GM18858 (cell line): ENCODE measurements around the gene SUPT16H.
A peak's percentile ranks its signal among the peaks of the same experiment; 100 is the strongest.
"Not testable (repeated sequence)": the region's sequence is repeated elsewhere in the genome, so short reads cannot be mapped to it uniquely, and the experiment has no call there.

Source experiments
- ATAC-seq: cut with Tn5 transposase; IDR thresholded peaks from one replicate; pipeline ENCODE4 v1.9.1; 2021; ENCODE audit not compliant: unreplicated experiment

SUPT16H gene

DNA sequence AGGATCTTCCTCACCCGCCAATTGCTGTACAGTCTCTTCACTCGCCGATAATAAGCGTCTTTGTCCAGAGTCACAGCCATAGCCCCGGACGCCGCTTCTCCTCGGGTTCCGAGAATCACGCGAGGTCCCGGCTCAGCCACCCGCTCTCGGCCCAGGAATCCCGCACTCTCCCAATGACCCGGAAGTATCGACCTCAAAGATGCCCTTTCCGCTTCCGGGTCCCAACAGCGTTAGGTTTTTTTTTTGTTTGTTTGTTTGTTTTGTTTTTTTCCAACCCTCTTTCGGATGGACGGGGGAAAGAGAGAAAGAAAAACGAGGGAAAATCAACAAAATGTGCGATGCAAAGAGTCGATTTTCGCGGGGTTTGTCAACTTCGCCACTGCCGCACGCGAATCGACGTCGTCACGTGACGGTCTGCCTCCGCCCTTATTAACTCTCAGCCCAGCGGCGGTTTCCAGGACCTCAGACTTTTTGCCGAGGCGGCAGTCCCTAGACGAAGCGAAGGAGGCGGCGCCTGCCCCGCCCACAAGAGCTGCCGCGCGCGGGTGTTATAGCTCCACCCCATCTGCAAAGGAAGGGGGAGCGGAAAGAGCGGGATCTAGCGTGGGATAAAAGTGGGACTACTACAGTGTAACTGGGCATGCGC lies at the start of gene SUPT16H:
Gene SUPT16H, minus strand, starts transcription at position 172 of the 646 bp plus-strand sequence. Its CDS starts 92 bp downstream, at position 80.
- peak; percentile 80 for ATAC-seq

DNA sequence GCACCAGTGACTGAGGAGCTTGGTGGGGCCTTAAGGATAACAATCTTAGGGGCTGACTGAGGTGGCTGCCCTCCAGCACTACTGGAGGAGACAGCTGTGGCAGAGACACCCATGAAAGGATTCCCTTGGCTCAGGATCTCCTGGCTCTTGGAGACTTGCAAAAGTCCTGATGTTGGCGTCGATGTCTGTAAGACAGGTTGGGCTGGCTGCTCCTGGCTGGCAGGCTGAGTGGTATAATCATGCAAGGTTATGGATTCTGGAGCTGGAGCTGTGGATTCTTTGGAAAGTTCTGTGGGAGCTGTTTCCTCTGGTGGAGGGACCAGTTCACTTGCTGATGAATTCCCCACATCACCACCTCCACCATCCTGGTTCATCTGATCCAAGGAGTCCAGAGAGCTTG lies 47.3 kb upstream of the SUPT16H start:
- no peak for ATAC-seq

- no peak for ATAC-seq
Measured at GRCh38 chr14:21428930-21429329, 45.1 kb upstream of the SUPT16H start.

- ATAC-seq = no peak
Measured at GRCh38 chr14:21426692-21427091, 42.9 kb upstream of the SUPT16H start.

DNA sequence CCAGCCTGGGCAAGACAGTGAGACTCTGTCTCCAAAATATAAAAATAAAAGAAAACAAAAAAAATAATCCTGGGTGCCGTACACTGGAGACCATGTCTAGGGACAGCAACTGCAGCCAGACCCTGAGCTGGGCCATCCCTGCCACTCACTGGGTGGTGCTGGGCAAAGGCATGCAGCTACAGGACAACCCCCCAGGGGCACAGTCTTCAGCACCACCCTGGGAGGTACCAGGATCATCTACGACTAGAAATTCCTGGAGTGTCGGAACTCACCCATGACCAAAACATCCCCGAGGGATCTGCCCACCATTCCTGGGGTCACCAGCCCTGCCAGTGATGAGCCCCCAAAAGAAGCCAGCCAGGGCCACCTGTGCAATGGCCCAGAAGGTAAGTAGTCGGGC lies 35.7 kb upstream of the SUPT16H start:
- ATAC-seq = no peak

DNA sequence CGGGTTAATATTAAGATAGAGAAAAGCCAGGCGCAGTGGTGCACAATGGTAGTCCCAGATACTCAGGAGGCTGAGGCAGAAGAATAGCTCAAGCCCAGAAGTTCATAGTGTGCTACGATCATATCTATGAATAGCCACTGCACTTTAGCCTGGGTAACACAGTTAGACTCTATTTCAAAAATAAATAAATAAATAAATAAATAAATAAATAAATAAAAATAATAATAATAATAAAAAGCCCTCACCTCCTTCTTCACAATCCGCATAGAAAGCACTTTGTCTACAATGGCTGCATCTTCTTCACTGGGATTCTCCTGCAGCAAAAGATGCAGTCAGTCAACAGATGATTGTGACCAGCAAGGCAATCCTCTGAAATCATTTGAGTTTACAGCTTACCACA lies 31.5 kb upstream of the SUPT16H start:
- no peak for ATAC-seq

DNA sequence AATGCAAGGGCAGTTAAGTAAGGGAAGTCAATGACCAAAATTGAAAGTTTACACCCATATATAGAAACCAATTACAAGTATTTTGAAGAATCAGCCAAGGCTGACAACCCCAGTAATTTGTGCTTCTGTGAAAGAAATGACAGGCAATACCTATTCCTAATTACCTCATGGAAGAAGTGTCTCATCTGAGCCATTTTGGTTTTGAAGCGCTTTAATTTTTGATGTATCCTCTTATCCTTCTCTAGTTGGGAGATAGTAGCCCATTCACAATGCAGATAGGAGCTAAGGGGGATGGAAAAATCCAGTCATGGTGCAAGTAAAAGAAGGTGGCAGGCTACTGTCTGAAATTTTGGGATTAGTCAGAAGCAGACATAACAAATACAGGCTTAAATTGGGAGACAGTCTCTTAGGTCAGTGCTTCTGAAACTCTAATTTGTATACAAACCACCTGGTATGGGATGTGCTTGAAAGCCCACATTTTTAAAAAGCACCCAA lies 30.4 kb upstream of the SUPT16H start:
- peak; percentile 58 for ATAC-seq

DNA sequence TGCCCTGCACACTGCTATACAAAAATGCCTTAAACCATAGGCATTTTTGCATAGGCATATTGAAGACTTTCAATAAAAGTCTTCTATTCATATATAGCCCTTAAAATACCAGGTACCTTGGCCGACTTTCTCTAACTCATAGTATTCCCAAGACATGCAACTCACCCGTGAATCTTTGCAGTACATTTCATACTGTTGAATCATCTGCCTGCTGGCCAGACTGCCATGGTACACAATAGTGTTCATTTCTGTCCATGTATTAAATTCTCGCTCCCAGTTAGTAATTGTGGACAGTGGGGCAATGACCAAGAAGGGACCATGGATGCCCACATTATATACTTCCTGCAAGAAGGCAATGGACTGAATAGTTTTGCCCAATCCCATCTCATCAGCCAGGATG lies 24.3 kb upstream of the SUPT16H start:
- ATAC-seq = no peak

DNA sequence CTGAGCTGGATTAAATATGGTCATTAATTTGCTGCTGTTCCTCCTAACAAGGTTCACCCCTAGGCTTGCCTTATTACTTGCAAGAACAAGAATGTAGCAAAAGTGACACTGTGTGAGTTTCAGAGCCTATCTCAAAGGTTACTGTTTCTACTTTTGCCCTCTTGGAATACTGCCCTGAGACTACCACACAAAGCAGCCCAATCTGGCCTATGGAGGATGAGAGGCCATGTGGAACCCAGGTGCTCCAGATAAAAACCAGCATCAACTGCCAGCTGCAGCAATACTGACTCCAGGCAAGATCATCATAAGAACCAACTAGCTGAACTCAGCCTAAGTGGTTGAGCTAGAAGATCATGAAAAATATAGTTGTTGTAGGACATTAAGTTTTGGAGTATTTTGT lies 22.4 kb upstream of the SUPT16H start:
- ATAC-seq = no peak

- no peak for ATAC-seq
Measured at GRCh38 chr14:21405097-21405496, 21.3 kb upstream of the SUPT16H start.

- ATAC-seq = no peak
Measured at GRCh38 chr14:21399311-21399870, 15.6 kb upstream of the SUPT16H start.

GRCh38 chr14:21398901-21399300 lies 15.1 kb upstream of the SUPT16H start:
- ATAC-seq = no peak

DNA sequence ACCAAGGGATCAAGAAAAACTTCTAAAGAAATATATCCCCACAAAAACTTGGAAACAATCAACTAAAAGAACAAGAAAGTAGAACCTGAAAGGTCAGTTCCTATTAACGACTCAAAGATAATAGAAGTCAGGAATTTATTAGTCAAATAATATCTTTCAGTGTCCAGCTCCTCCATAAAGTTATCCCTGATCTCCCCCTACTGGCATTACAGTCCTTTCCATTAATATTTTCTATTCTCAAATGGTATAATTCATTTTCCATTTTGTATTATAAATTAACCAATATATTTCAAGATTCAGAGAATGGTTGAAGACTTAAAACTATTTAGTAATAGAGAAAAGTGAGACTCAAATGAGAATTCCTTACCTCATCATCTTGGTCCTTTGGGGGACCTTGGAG lies 11.6 kb upstream of the SUPT16H start:
- ATAC-seq = no peak

- ATAC-seq = peak; percentile 26
Measured at GRCh38 chr14:21385188-21385904, 1.5 kb upstream of the SUPT16H start.

GRCh38 chr14:21384494-21384851 lies 654 bp upstream of the SUPT16H start:
- ATAC-seq = peak; percentile 20

DNA sequence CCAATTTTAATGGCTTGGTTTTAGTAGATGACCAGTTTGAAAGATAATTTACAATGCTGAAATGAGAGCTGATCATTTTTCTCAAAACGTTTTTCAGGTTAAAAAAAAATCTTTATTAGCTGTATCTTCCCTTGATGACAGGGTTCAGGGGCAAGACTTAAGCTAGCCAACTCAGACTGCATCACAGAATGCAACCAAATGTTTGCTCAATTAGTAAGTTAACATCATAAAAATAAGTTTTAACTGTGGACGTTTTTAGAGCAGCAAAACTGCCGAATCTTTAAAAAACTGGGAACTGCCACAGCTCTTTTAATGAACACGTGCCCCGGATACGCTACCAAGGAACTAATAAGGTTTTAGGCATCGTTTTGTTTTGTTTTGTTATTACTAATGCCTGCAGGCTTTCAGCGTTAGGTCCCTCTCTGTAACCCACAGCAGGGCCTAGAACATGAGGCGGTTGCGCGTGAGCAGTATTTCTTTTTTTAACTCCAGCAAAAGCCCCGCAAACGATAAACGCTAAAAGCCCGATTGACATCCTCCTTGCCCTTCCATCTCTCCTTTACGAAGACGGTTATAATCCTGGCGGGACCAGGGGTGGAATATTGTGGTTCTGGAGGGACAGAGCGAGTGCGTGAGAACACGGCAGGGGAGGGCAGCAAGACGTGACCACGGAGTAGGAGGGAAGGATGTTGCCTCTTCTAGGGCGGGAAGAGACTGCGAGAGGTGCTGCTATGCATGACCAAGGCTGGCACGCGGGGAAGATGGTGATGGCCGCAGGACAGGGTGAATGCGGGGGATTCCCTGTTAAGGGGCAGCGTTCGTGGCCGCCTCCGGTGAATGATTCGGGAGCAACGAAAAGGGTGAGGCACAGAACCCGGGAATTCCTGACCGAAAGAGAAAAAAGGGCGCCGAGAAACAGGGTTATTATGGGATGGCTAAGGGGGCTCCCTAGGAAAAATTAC lies 652 bp downstream of the SUPT16H start:
- ATAC-seq = no peak

GRCh38 chr14:21382095-21382494 lies 1.7 kb downstream of the SUPT16H start:
- no peak for ATAC-seq

GRCh38 chr14:21379338-21379737 lies 4.5 kb downstream of the SUPT16H start:
- ATAC-seq = no peak

GRCh38 chr14:21373980-21374379 lies 9.8 kb downstream of the SUPT16H start:
- no peak for ATAC-seq

DNA sequence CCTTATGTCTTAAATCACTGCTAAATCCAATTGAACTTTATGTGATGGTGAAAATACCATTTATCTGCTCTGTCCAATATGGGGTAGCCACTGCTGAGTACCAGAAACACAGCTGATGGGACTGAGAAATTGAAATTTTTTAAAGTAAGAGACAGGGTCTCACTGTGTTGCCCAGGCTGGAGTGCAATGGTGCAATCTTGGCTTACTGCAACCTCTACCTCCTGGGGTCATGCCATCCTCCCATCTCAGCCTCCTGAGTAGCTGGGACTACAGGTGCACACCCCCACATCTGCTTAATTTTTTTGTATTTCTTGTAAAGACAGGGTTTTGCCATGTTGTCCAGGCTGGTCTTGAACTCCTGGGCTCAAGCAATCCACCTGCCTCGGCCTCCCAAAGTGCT lies 11.0 kb downstream of the SUPT16H start:
- not testable (repeated sequence) for ATAC-seq
